Astrocyte of the spinal cord (primary cell): ENCODE results near the gene ATP2C1.

Experiments used
- DNase-seq: peaks from one replicate; pipeline ENCODE4 v3.0.0; 2011; ENCODE audit warnings: low read depth, low spot score
- H3K4me3 ChIP-seq: 2 replicates; pipeline ENCODE4 v1.5.1; 2011; ENCODE audit warnings: low read depth, mild to moderate bottlenecking, low read length, moderate library complexity
- CTCF ChIP-seq: IDR thresholded peaks from 2 replicates; pipeline ENCODE4 v1.5.1; 2012; ENCODE audit warnings: low read depth, mild to moderate bottlenecking, low read length, inconsistent platforms
- in situ Hi-C: cut with HindIII; loops from 2 replicates; pipeline ENCODE4 v1.10.0; 2017; ENCODE audit warnings: low sequenced_read_pairs

Gene ATP2C1

GRCh38 chr3:130973406-130973805, 79.5 kb downstream of the ATP2C1 start:
- in situ Hi-C loops: no loop called here
- no peak for DNase-seq
- no peak overlapping the region for H3K4me3 ChIP-seq
- no peak for TF ChIP-seq CTCF

GRCh38 chr3:130974201-130974600, 80.3 kb downstream of the ATP2C1 start:
- DNase-seq: no peak
- in situ Hi-C loops: no loop called here
- no peak for TF ChIP-seq CTCF
- no peak overlapping the region for H3K4me3 ChIP-seq

- no peak overlapping the region for H3K4me3 ChIP-seq
- in situ Hi-C loops: no loop called here
- TF ChIP-seq CTCF: no peak
- no peak for DNase-seq
Measured at GRCh38 chr3:130975251-130975650, 81.4 kb downstream of the ATP2C1 start.

- no peak overlapping the region for H3K4me3 ChIP-seq
- in situ Hi-C loops: no loop called here
- DNase-seq: no peak
- TF ChIP-seq CTCF: no peak
Measured at GRCh38 chr3:130976706-130977105, 82.8 kb downstream of the ATP2C1 start.

- no peak overlapping the region for H3K4me3 ChIP-seq
- in situ Hi-C loops: no loop called here
- no peak for DNase-seq
- TF ChIP-seq CTCF: no peak
Measured at GRCh38 chr3:130979117-130979516, 85.2 kb downstream of the ATP2C1 start.

GRCh38 chr3:130981469-130981868, 87.6 kb downstream of the ATP2C1 start:
- H3K4me3 ChIP-seq: no peak overlapping the region
- TF ChIP-seq CTCF: no peak
- DNase-seq: no peak
- in situ Hi-C loops: no loop called here

GRCh38 chr3:130990282-130990681, 96.4 kb downstream of the ATP2C1 start:
- TF ChIP-seq CTCF: no peak
- no peak for DNase-seq
- no peak overlapping the region for H3K4me3 ChIP-seq
- in situ Hi-C loops: no loop called here
